Stimulated activated CD8-positive, alpha-beta memory T cell treated with anti-CD3 and anti-CD28 coated beads, Interleukin-12 subunit alpha, Interleukin-12 subunit beta, amount 100 ng/mL, for 24 hours (primary cell): ENCODE results near the gene ZNF324B.
"Not testable (repeated sequence)": the region's sequence is repeated elsewhere in the genome, so short reads cannot be mapped to it uniquely, and the experiment has no call there.

Source experiments
- DNase-seq: peaks from one replicate; pipeline ENCODE4 v3.0.0-alpha.2; 2020; ENCODE audit errors: extremely low read depth

Gene ZNF324B

DNA sequence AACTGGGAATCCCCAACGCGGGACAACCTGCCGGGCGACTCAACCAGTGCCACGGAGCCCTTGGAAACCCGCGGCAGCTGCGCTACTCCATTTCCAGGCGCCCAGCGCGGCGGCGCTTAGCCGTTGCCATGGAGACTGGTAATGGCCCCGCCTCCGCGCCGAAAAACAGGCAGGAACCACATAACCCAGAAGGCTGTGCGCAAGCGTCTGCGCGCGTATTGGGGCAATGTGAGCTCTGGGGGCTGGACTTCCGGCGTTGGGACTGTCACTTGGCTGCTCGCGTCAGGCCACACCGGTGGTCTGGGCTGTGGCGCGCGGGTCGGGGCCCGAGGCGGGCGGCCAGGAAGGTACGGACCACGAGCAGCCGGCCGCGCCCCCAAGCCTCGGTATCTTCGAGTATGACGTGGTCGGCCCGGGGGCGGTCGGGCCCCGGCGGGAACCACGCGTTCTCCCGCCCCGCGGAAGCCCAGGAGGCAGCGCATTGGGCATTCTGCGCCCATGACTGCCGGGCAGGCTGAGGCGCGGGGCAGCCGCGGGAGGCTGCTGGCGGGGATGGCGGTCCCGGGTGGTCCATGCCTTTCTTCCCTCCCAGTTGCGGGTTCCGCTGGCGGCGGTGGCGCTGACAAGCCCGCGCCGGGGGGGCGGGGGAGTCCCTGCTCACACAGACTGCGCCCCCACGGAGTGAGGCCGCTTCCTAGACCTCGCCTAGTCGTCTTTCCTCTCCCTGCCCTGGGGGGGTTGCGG is at the start of gene ZNF324B:
ZNF324B (plus strand) TSS at position 265 of the 744 bp plus-strand sequence. CDS start 2,080 bp downstream, outside the sequence.
- DNase-seq = peak; percentile 95

DNA sequence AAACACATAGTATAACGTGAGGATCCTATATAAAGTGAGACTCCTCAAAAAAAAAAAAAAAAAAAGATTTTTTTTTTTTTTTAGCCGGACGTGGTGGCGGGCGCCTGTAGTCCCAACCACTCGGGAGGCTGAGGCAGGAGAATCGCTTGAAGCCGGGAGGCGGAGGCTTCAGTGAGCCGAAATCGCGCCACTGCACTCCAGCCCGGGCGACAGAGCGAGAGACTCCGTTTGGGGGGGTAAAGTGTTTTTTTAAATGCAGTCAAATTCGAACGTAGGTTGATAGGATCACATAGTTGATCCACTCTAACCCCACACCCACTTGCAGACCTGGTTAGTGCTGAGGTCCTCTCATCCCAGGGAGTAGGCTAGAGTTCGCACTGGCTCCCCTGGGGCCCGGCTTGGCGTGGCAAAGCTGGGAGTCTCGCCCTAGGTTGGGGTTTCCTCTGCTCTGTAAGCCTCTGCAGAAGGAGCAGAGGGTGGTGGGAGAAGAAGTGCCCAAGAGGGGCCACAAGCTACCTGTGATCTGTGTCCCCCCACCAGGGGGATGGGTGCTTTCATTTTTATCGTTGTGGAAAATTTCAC is 49.5 kb upstream of the ZNF324B start:
- DNase-seq = no peak

DNA sequence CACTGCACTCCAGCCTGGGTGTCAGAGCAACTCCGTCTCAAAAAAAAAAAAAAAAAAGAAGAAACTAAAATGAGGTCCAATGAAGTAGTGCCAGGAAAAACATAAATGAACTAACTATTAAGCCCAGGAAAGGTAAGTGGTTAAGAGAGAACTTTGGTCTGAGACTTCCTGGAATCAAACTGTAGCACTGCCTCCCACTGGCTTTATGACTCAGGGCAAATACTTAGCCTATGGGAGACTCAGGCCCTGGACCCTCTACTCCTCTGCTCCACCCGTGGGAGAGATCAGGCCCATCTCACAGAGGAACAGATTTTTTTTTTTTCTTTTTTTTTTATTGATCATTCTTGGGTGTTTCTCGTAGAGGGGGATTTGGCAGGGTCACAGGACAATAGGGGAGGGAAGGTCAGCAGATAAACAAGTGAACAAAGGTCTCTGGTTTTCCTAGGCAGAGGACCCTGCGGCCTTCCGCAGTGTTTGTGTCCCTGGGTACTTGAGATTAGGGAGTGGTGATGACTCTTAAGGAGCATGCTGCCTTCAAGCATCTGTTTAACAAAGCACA is 47.4 kb upstream of the ZNF324B start:
- not testable (repeated sequence) for DNase-seq

DNA sequence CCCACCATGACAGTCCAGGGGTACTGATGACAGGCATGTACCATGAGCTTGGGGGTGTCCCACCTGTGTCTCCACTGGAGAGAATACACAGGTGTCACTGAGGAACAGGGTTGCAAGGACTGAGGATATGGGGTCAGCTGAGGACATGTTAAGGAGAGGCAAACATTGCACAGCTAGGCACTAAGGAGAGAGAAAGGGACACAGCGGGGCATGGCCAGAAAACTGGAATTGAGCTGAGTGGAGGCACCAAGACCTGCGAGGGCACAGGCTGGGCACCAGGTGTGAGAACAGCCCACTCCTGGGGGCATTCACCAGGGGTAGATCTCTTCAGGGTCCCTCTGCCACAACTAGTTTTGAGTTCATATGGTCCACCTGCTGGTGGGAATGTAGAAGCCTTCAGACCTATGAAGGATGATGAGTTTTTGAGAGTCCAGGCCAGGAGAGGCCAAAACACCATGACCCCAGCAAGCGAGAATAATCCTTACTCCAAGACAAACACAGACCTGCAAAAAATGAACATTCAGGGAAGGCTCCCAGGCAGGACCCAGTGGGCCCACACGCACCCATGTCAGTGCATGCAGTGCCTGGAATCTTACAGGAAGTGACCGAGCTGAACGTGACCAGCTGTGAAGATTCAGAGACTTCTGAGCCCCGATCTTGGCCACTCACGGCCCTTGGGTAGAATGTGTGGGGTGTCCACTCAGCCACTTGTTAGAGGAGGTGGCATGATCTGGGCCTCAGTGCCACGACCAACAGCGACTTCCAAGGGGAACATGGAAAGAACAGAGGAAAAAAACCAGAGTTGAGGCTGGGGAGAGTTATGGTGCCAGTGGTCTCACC is 44.4 kb upstream of the ZNF324B start:
- no peak for DNase-seq

DNA sequence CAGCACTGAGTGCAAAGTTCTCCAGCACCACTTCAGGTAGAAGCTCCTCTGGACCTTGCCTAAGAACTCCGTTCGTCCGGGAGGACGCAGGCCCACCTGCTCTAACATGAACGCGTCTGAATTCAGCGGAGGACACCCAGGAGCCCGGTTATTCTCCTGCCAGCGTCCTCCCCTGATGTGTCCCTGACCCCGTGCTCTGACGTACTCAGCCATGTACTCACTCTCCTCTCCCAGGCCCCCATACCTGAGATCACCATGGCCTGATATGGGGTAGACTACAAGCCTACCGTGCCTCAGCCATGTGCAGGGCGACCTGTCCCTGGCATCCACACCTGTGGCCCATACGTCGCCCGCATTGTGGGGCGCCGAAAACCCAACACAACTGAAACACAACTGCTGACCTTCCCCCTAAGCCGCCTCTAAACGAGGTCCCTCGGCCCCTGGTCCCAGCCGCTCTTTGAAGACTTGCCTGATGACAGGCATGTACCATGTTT is 43.7 kb upstream of the ZNF324B start:
- DNase-seq = no peak

DNA sequence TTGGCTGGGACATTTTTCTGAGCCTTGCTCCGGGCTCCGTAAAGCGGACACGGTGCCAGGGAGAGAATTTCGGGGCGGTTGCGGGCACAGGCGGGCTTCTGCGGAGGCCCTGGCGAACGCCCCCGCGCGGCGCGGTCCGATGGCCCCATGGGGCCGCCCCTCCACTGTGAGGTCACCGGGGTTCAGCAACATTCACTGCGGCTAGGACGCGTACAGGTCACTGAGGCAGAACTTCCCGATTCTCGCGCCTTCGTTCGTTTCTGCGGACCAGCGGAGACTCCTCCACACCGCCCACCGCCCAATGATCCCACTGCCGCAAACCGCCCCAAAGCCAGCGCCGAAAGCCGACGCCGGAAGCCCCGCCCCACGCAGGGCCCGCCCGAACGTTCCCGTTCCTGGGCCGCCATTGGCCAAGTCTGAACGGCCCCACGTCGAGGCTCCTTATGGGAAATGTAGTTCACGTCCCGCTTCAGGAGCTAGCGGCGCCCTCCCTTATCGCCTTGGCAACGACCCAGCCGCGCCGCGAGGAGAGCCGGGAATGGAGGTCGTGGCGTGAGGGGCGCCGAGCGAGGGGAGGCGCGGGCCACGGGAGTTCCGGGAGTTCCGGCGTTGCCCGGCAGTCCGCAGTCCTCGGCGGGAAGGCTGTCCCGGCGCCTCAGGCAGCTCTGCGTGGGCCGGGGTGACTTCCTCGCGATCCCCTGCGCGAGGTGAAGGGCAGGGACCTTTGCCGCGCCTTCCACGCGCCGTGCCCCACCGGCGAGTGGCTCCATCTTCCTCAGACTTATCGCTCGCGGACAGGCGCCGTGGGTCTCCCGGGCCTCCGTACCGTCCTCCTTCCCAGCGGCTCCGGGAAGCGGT is 43.0 kb upstream of the ZNF324B start, which contains the start of gene ZNF584:
ZNF584 (plus strand) TSS at position 498 of the 858 bp plus-strand sequence. CDS start 499 bp downstream, outside the sequence.
- peak; percentile 89 for DNase-seq

DNA sequence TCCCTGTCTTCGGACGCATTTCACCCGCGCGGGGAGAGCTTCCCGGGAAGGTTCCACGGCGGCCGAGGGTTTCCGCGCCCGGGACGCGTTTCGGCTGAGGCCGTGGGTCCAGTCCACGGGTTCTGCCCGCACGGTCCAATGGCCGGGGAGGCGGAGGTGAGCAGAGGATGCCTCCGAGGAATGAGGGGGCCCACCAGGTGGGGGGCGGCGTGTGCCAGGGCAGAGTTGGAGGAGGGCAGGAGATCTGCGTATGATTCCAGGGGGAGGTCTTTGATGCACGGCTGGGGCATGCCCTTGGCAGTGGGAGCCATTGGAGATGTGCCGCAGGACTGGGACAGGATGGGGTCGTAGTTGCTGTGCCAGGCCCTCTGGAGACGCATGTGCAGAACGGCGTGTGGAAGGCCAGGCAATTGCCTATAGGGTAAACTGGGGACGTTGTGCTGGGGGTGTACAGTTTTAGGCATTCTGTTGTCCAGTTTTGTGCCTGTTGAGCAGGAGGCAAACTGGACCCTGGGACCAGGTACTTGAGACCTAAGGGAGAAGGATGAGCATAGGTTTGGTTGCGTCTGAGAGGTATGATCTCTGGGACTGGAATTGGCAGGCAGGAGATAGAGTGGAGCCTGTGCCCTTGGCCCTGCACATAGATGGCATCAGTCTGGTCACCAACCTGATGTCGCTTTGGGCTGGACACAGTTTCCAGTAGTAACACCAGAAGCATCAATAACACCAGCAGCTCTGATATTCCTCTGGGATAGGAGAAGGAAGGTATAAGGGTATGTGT is 42.2 kb upstream of the ZNF324B start:
- DNase-seq = no peak

DNA sequence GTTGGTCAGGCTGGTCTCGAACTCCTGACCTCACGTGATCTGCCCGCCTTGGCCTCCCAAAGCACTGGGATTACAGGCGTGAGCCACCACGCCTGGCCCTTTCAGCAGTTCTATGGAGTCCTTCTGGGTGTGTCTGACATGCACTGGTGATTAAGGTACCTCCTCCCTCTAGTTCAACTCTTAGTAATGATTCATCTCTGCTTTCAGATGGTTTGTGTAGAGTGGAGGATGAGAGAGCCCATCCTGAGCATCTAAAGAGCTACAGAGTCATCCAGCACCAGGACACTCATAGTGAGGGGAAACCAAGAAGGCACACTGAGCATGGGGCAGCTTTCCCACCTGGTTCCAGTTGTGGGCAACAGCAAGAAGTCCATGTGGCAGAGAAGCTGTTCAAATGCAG is 34.8 kb upstream of the ZNF324B start:
- no peak for DNase-seq

DNA sequence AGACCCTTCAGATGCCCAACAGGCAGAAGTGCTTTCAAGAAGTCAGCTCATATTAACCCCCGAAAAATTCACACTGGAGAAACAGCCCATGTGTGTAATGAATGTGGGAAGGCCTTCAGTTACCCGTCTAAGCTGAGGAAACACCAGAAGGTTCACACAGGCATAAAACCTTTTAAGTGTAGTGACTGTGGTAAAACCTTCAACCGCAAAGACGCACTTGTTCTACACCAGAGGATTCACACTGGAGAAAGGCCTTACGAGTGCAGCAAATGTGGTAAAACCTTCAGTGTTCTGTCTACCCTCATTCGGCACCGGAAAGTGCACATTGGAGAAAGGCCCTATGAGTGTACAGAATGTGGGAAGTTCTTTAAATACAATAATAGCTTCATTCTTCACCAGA is 34.4 kb upstream of the ZNF324B start:
- DNase-seq = no peak

DNA sequence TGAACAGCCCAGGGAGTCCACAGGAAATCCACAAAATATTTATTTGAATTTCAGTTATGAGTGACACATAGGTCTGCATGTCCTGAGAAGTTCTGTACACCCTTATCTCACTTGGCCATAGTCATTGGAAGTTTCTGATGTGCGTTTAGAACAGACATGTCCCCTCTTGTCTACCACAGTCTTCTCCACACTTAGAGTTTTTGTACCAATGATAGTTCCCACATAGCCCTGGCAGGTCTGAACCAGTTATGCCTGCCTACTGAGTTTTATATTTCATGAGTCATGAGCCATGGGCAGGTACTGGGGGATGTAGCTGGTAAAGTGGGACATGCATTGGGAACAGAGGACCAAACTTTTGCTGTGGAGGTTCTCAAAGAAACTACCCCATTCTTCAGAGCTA is 22.8 kb upstream of the ZNF324B start:
- DNase-seq = no peak

DNA sequence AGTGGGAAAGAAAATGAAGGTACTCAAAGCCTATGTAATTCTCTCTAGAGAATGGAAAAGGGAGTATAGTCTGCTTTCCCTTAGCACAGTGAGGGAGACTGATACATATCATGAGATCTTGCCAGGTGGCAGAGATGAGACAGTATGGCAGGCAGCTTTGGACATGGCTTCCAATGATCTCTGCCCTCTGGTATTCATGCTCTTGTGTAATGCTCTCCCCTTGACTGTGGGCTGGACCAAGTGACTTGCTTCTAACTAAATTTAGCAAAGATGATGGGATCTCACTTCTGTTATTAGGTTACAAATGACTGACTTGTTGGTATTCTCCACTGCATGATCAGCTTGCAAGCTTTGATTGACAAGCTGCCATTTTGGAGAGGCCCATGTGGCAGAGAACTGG is 21.7 kb upstream of the ZNF324B start:
- no peak for DNase-seq

DNA sequence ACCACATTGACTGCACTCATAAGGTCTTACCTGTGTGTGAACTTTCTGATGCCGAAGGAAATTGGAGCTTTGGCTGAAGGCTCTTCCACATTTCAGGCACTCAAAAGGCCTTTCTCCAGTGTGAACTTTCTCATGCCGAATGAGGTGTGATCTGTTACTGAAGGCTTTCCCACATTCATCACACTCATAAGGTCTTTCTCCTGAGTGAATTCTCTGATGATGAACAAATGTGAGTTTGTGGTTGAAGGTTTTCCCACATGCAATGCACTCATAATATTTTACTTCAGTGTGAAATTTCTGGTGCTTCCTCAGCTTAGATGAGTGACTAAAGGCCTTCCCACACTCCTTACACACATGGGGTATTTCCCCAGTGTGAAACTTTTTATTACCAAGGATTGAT is 17.2 kb upstream of the ZNF324B start:
- no peak for DNase-seq

DNA sequence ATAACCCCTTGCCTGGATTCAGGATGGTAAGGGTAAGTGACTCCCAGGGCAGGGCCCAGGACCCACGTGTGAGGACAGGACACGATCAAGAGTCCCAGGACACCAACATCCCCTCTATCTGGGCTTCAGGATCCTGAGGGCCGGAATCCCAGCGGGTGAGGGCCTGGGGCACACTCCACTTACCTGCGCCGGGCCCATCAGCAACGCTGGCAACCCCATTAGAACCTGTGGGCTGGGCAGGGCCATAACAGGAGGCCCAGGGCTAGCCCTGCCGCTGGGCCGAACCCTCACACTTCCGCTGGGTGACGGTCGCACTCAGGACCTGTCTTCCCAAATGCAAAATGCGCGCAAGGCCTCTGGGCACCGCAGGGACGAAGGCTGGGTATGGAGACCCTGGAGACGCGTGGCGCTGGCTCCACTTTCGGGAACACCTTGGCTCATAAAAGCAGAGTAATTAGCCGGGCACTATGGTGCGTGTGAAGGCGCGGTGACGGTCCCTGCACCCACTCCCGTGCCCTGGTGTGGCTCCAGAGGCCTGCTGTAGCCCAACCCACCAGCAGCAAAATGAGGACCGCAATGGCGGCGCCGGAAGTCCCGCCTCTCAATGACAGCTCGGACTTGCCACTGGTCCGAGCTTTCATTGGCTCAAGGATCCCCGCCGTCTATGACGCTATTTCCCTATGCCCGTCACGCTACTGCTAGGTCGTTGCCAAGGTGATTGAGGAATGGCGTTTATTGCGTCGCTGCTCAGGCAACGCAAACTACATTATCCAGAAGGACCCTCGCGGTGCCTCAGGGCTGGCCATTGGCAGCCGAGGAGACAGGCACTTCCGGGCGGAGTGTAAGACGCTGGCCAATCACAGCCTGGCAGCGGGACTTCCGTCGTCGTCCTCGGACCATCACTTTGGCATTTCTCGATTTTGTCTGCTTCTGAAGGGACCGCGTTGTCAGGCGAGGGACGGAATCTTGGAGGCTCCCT is 11.6 kb upstream of the ZNF324B start, which contains the start of gene ZNF132:
ZNF132 (minus strand) TSS at position 578 of the 979 bp plus-strand sequence; CDS start at position 246, 332 bp downstream.
- peak; percentile 86 for DNase-seq

DNA sequence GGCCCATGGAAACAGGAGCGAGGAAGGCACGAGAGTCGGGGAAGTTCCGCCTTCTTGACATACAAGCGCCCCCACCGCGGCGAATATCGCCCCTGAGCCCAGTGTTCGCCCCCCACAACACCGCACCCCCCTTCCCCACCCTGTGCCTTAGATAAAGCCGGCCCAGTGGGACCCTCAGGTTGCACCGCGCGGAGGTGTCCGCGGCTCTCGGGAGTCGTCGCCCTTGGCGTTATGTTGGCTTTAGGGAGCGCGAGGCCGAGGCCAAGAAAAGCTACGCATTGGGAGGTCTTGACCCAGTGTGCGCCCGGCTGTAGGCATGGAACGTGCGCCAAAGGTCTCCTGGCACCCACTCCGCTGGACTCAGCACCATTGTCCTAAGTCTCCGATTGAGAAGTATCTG is 10.9 kb upstream of the ZNF324B start:
- DNase-seq = no peak

DNA sequence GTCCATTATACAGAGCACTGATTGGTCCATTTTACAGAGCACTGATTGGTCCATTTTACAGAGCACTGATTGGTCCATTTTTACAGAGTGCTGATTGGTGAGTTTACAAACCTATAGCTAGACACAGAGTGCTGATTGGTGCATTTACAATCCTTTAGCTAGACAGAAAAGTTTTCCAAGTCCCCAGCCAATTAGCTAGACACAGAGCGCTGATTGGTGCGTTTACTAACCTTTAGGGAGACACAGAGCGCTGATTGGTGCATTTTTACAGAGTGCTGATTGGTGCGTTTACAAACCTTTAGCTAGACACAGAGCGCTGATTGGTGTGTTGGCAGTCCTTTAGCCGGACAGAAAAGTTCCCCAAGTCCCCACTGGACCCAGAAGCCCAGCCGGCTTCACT is 8.4 kb upstream of the ZNF324B start:
- DNase-seq = not testable (repeated sequence)

DNA sequence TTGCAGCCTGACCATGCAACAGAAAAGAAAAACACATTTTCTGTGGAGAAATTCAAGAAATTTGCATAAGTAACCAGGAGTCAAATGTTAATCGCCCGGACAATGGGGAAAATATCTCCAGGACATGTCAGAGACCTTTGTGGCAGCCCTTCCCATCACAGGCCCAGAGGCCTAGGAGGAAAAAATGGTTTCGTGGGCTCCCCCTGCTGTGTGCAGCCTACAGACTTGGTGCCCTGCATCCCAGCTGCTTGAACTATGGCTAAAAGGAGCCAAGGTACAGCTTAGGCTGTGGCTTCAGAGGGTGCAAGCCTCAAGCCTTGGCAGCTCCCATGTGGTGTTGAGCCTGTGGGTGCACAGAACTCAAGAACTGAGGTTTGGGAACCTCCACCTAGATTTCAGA is 2.6 kb upstream of the ZNF324B start:
- not testable (repeated sequence) for DNase-seq

DNA sequence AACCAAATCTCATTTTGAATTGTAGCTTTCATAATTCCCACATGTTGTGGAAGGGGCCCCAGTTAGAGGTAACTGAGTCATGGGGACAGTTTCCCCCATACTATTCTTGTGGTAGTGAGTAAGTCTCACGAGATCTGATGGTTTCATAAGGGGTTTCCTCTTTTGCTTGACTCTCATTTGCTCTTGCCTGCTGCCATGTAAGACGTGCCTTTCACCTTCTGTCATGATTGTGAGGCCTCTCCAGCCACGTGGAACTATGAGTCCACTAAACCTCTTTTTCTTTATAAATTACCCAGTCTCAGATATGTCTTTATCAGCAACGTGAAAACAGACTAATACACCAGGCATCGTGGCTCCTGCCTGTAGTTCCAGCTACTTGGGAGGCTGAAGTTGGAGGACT is 1.4 kb upstream of the ZNF324B start:
- not testable (repeated sequence) for DNase-seq

DNA sequence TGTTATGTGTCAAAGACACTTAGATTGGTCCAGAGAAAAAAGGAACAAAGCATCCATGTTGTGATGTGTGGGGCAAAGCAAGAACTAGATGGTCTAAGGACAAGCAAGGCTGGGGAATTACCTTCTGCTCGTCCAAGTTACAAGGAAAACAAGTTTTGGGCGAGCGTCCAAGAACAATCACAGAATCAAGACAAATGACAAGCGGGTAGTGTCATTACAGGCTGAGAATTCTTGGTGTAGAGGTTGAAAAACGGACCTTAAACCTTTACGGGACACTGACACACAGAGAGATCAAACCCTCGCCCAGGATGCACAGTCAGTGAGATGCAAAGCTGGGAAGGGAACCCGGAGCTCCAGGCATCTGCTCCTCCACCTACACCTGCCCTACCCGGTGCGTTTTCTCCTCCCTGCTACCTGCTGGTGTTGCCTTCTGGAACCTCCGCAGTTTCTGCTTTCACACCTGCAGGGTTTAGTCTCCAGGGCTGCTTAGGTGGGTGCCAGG is 515 bp upstream of the ZNF324B start:
- no peak for DNase-seq

DNA sequence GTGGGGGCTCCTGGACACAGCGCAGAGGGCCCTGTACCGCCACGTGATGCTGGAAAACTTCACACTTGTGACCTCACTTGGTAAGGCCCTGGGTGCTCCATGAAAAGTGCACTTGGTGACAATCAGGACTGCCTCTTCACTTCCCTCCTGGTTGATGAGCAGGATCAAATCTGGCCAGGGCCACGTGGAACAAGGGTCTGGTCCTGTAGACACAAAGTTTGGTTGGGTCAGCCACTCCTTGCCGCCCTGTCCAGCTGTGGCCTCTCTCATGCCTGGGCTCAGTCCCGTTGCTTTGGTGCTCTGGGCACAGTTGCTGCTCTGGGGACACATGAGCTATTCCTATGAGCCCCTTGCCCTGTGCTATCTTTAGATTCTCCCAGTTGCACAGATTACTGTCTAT is 2.3 kb downstream of the ZNF324B start:
- DNase-seq = no peak
